Transverse colon (tissue), 4 donors: ENCODE data around the gene SH3GLB2. TPM values are rescaled to one million over a fixed set of nuclear protein-coding genes. Genes with fewer than 3 reads are reported as not detected.
"Not testable (repeated sequence)": the region's sequence is repeated elsewhere in the genome, so short reads cannot be mapped to it uniquely, and the experiment has no call there.

Experiments used
- DNase-seq: peaks from one replicate; pipeline ENCODE4 v3.0.0-alpha.2; 2019
- H3K27ac ChIP-seq, 4 donors: fragments of 200-600 bp; sonication (generic); 2 replicates each; pipeline ENCODE4 v1.5.1; 2016 to 2018; ENCODE audit warnings: inconsistent platforms in 4 of 4
- H3K27me3 ChIP-seq: fragments of 200-600 bp; sonication (generic); 2 replicates; pipeline ENCODE4 v1.5.1; 2017; ENCODE audit warnings: inconsistent platforms
- H3K36me3 ChIP-seq, 4 donors: fragments of 200-600 bp; sonication (generic); 2 replicates each; pipeline ENCODE4 v1.5.1; 2017 to 2019; ENCODE audit warnings: inconsistent platforms in 4 of 4
- H3K4me1 ChIP-seq, 4 donors: fragments of 200-600 bp; sonication (generic); 2 replicates each; pipeline ENCODE4 v1.5.1; 2017 to 2020; ENCODE audit warnings: inconsistent platforms in 4 of 4
- H3K4me3 ChIP-seq, 4 donors: fragments of 200-600 bp; sonication (generic); 1 replicate in 1 of 4; 2 replicates in 3 of 4; pipeline versions ENCODE4 v1.5.1 to v1.6.1; 2017 to 2019; ENCODE audit warnings: inconsistent platforms in 4 of 4
- H3K9me3 ChIP-seq, 2 donors: fragments of 200-600 bp; sonication (generic); 2 replicates each; pipeline ENCODE4 v1.5.1; 2017 to 2019; ENCODE audit warnings: inconsistent platforms in 2 of 2
- CTCF ChIP-seq, 5 experiments: fragments of 200-600 bp in 3 of 5; fragments of 450-650 bp in 2 of 5; sonication (generic) in 3 of 5; IDR thresholded peaks; 1 replicate in 2 of 5; 2 replicates in 3 of 5; pipeline ENCODE4 v1.5.1; 2016 to 2017; ENCODE audit warnings: antibody characterized with exemption in 5 of 5, inconsistent platforms in 3 of 5, mild to moderate bottlenecking in 2 of 5, moderate library complexity in 1 of 5
- EP300 ChIP-seq: sonication (generic); formaldehyde crosslinking; IDR thresholded peaks from one replicate; pipeline ENCODE4 v1.6.1; 2017; ENCODE audit warnings: antibody characterized with exemption, low read depth
- POLR2A ChIP-seq: fragments of 450-650 bp; IDR thresholded peaks from one replicate; pipeline ENCODE4 v1.6.1; 2016; ENCODE audit warnings: antibody characterized with exemption, mild to moderate bottlenecking, moderate library complexity
- POLR2AphosphoS5 ChIP-seq, 3 donors: sonication (generic); formaldehyde crosslinking; IDR thresholded peaks; one replicate each; pipeline ENCODE4 v1.6.1; 2016; ENCODE audit warnings: antibody characterized with exemption in 3 of 3
- WGBS, 2 donors: methylation state at CpG; one replicate each; pipeline ENCODE4 v1.1.5; 2018; ENCODE audit warnings: low coverage in 1 of 2; 5-methylcytosine and 5-hydroxymethylcytosine counted together
- in situ Hi-C, 4 donors: fragments of 200-750 bp; cut with MboI; loops; one replicate each; pipeline versions ENCODE4 v1.15.0 to v1.15.1; 2017; ENCODE audit warnings: low sequenced_read_pairs in 3 of 4, low pct_ligation_motif_present in 1 of 4, low pct_unique_long_range_greater_than_20kb in 1 of 4
- intact Hi-C: fragments of 100-400 bp; cut with DNase I; formaldehyde crosslinking; loops from one replicate; pipeline ENCODE4 v1.15.1; 2023; ENCODE audit warnings: low total_unique reads
- total RNA-seq, 4 donors: library from RNA; depleted of rRNA; stranded (reverse); fragments of >200 nt; gene quantifications; one replicate each; pipeline ENCODE4 v1.1.0, GENCODE V29; 2016

Gene SH3GLB2
- total RNA-seq, 4 donors from 2014 or later, result 184 to 391 (median 224) TPM

- no peak for DNase-seq
- Histone ChIP-seq H3K4me3 (no peak overlapping the region), H3K4me1 (no peaks in the 10 kb centered on the region), H3K27ac (no peak overlapping the region), H3K27me3 (no peaks in the 10 kb centered on the region), H3K36me3 (peaks cover 0 to 50% (median 15%) of the 10 kb centered on the region in 4 donors), H3K9me3 (no peaks in the 10 kb centered on the region)
- TF ChIP-seq EP300, result no peak
- TF ChIP-seq POLR2AphosphoS5 (IDR thresholded peaks at IDR 0.05), result no peak
- no peak for TF ChIP-seq CTCF (IDR thresholded peaks at IDR 0.05)
- TF ChIP-seq POLR2A, result no peak
- in situ Hi-C loops, result no loop called here
- intact Hi-C loops, result loop anchor here (10.0 kb wide), 1 partner anchor 375 kb away; no protein-coding TSS in a partner anchor
- 93 to 94% methylated on average over 4 to 5 of the region's 5 CpGs for WGBS, 2 donors
Measured at GRCh38 chr9:128969491-128969890, 58.6 kb downstream of the SH3GLB2 start.

GRCh38 chr9:128961403-128961802 lies 66.7 kb downstream of the SH3GLB2 start:
- WGBS, 2 donors, result 94 to 98% methylated on average over 7 to 9 of the region's 9 CpGs
- H3K4me1 ChIP-seq, H3K9me3 ChIP-seq, H3K4me3 ChIP-seq, in situ Hi-C loops, DNase-seq, H3K27me3 ChIP-seq, H3K27ac ChIP-seq: not testable (repeated sequence)
- intact Hi-C loops, result loop anchor here (10.0 kb wide), 1 partner anchor 367 kb away; no protein-coding TSS in a partner anchor
- H3K36me3 ChIP-seq, result peaks cover 0 to 65% (median 13%) of the 10 kb centered on the region in 4 donors

Other genes with a start within 250 kb of the SH3GLB2 start
- gene TBC1D13, start 241.1 kb downstream of the SH3GLB2 start, total RNA-seq, result 100 to 1,000 TPM in 1 of 4 donors, 10 to 100 TPM in 2, 1 to 10 TPM in 1; 9.6 to 244 (median 21.6) TPM
- gene ENDOG, start 209.8 kb downstream of the SH3GLB2 start, total RNA-seq, result 10 to 100 TPM; 29.7 to 83.0 (median 52.8) TPM
- gene SPOUT1, start 198.5 kb downstream of the SH3GLB2 start, total RNA-seq, result 10 to 100 TPM; 19.5 to 48.3 (median 26.6) TPM
- 1 to 10 TPM in 2 of 4 donors, not detected in 2; 1.6 to 3.5 TPM for gene KYAT1, start 146.4 kb downstream of the SH3GLB2 start, total RNA-seq
- gene LRRC8A, start 146.2 kb downstream of the SH3GLB2 start, total RNA-seq, result 100 to 1,000 TPM in 1 of 4 donors, 10 to 100 TPM in 3; 29.4 to 116 (median 35.5) TPM
- gene PHYHD1, start 107.3 kb downstream of the SH3GLB2 start, total RNA-seq, result 10 to 100 TPM in 1 of 4 donors, 1 to 10 TPM in 3; 3.2 to 22.4 (median 5.5) TPM
- 10 to 100 TPM in 3 of 4 donors, 1 to 10 TPM in 1; 9.2 to 20.6 (median 11.7) TPM for gene DOLK, start 80.7 kb downstream of the SH3GLB2 start, total RNA-seq
- 10 to 100 TPM; 18.0 to 79.3 (median 38.4) TPM for gene NUP188, start 80.6 kb downstream of the SH3GLB2 start, total RNA-seq
- 100 to 1,000 TPM in 1 of 4 donors, 10 to 100 TPM in 3; 72.0 to 245 (median 74.0) TPM for gene MIGA2, start 8.3 kb upstream of the SH3GLB2 start, total RNA-seq
- gene DOLPP1, start 52.8 kb upstream of the SH3GLB2 start, total RNA-seq, result 10 to 100 TPM; 15.7 to 52.4 (median 38.2) TPM
- 100 to 1,000 TPM; 124 to 161 (median 136) TPM for gene CRAT, start 82.5 kb upstream of the SH3GLB2 start, total RNA-seq
- gene PTPA, start 83.1 kb upstream of the SH3GLB2 start, total RNA-seq, result 100 to 1,000 TPM in 1 of 4 donors, 10 to 100 TPM in 3; 37.4 to 241 (median 66.5) TPM
- gene IER5L, start 149.9 kb upstream of the SH3GLB2 start, total RNA-seq, result 1 to 10 TPM; 1.8 to 6.5 (median 5.2) TPM